GM18867 (cell line): ENCODE results near the gene CD300A.
A peak's percentile ranks its signal among the peaks of the same experiment; 100 is the strongest.
"Not testable (repeated sequence)": the region's sequence is repeated elsewhere in the genome, so short reads cannot be mapped to it uniquely, and the experiment has no call there.

Experiments
- ATAC-seq: cut with Tn5 transposase; IDR thresholded peaks from one replicate; pipeline ENCODE4 v1.9.1; 2021; ENCODE audit warnings: mild to moderate bottlenecking, moderate library complexity; ENCODE audit not compliant: unreplicated experiment

The CD300A gene

GRCh38 chr17:74516561-74517328 is 50.3 kb downstream of the CD300A start:
- ATAC-seq = no peak

GRCh38 chr17:74518413-74518981 is 52.1 kb downstream of the CD300A start:
- ATAC-seq = not testable (repeated sequence)

GRCh38 chr17:74520016-74520434 is 53.6 kb downstream of the CD300A start:
- no peak for ATAC-seq

GRCh38 chr17:74520790-74521480 is 54.5 kb downstream of the CD300A start:
- ATAC-seq = no peak

- no peak for ATAC-seq
Observed at GRCh38 chr17:74521701-74522201, 55.3 kb downstream of the CD300A start.

- ATAC-seq = no peak
Observed at GRCh38 chr17:74522381-74523105, 56.1 kb downstream of the CD300A start.

- no peak for ATAC-seq
Observed at GRCh38 chr17:74523308-74523707, 56.9 kb downstream of the CD300A start.

GRCh38 chr17:74524653-74525464 is 58.4 kb downstream of the CD300A start:
- no peak for ATAC-seq

GRCh38 chr17:74525465-74525725 is 59.0 kb downstream of the CD300A start:
- ATAC-seq = no peak

GRCh38 chr17:74525781-74526288 is 59.4 kb downstream of the CD300A start:
- no peak for ATAC-seq

- no peak for ATAC-seq
Observed at GRCh38 chr17:74526681-74527080, 60.2 kb downstream of the CD300A start.

GRCh38 chr17:74527081-74527480 is 60.6 kb downstream of the CD300A start:
- ATAC-seq = no peak

GRCh38 chr17:74527756-74528155 is 61.3 kb downstream of the CD300A start:
- no peak for ATAC-seq

GRCh38 chr17:74528491-74529199 is 62.2 kb downstream of the CD300A start:
- peak; percentile 80 for ATAC-seq

GRCh38 chr17:74529243-74529642 is 62.8 kb downstream of the CD300A start:
- ATAC-seq = no peak

GRCh38 chr17:74530831-74531150 is 64.4 kb downstream of the CD300A start:
- ATAC-seq = no peak

- no peak for ATAC-seq
Observed at GRCh38 chr17:74531231-74531761, 64.9 kb downstream of the CD300A start, which contains the start of gene CD300LB. CD300LB (minus strand) TSS chr17:74531475; CDS start chr17:74531350, 125 bp downstream.

- no peak for ATAC-seq
Observed at GRCh38 chr17:74532115-74532514, 65.7 kb downstream of the CD300A start.
